Measurements from ENCODE around the gene RFX8. TPM values are rescaled to one million over a fixed set of nuclear protein-coding genes. Genes with fewer than 3 reads are reported as not detected.
"Not testable (repeated sequence)": the region's sequence is repeated elsewhere in the genome, so short reads cannot be mapped to it uniquely, and the experiment has no call there.

Gene RFX8
- total RNA-seq, 4 donors from 2014 or later: 0.91 TPM; not detected in 3

DNA sequence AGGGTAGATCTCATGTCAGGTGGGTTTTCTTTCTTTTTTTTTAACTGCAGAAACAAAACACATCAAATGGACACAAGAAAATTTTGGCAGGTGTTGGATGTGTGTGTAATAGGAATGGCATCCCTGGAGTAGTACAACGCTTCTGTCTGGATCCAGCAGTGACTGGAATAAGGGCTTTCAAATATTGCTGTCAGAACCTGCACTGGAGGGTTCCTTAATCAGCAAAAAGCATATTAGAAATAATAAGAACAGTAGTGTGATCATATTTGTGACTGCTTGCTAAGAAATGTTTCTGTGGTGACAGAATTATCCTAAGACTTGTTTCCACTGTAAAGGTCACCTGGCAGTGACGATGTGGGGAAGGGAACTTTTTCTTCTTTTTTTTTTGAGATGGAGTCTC, 118.4 kb downstream of the RFX8 start:
- no peak overlapping the region for H3K27ac ChIP-seq (replicated peaks in 1 of 4)
- H3K9me3 ChIP-seq: no peaks in the 10 kb centered on the region
- DNase-seq (ENCODE audit: extremely low spot score): no peak
- no peaks in the 10 kb centered on the region for H3K27me3 ChIP-seq
- H3K4me3 ChIP-seq: no peak overlapping the region
- no peaks in the 10 kb centered on the region for H3K36me3 ChIP-seq
- intact Hi-C loops (cut with DNase I): no loop called here
- TF ChIP-seq, protein P1, sequence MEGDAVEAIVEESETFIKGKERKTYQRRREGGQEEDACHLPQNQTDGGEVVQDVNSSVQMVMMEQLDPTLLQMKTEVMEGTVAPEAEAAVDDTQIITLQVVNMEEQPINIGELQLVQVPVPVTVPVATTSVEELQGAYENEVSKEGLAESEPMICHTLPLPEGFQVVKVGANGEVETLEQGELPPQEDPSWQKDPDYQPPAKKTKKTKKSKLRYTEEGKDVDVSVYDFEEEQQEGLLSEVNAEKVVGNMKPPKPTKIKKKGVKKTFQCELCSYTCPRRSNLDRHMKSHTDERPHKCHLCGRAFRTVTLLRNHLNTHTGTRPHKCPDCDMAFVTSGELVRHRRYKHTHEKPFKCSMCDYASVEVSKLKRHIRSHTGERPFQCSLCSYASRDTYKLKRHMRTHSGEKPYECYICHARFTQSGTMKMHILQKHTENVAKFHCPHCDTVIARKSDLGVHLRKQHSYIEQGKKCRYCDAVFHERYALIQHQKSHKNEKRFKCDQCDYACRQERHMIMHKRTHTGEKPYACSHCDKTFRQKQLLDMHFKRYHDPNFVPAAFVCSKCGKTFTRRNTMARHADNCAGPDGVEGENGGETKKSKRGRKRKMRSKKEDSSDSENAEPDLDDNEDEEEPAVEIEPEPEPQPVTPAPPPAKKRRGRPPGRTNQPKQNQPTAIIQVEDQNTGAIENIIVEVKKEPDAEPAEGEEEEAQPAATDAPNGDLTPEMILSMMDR (IDR thresholded peaks at IDR 0.05): no peak
- no peak for TF ChIP-seq POLR2A (IDR thresholded peaks at IDR 0.05; ENCODE audit: low read depth)
- no peak for TF ChIP-seq EP300 (IDR thresholded peaks at IDR 0.05)
- TF ChIP-seq POLR2AphosphoS5 (IDR thresholded peaks at IDR 0.05): no peak
- 67% methylated on average over 2 of the region's 2 CpGs for WGBS
- H3K4me1 ChIP-seq: no peaks in the 10 kb centered on the region

DNA sequence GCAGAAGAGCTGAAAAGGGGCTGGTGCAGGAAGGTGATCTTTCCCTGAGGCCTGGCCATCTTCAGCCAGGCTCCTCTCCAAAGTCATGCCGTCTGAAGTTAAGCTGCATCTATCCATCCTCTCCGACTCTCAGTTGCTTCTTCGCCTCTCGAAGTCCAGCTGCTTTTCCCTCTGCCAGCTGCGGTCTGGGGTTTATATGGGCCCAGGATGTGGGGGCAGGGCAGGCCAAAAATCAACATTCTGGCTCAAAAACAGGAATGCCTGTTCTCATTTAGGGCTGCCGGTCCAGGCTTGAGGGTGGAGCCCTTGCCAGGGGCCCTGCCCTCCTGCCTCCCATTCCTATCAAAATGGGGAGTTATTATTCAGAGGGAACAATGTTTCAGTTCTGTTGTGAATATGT, 118.9 kb downstream of the RFX8 start:
- Histone ChIP-seq H3K9me3 (no peaks in the 10 kb centered on the region), H3K4me1 (no peaks in the 10 kb centered on the region), H3K27ac (replicated peaks in 1 of 4) (no peak overlapping the region), H3K27me3 (no peaks in the 10 kb centered on the region), H3K4me3 (no peak overlapping the region), H3K36me3 (no peaks in the 10 kb centered on the region)
- WGBS: 77% methylated on average over 6 of the region's 6 CpGs
- intact Hi-C loops (cut with DNase I): no loop called here
- TF ChIP-seq, protein P1 (IDR thresholded peaks at IDR 0.05): no peak
- TF ChIP-seq POLR2AphosphoS5 (IDR thresholded peaks at IDR 0.05) (no peak), EP300 (IDR thresholded peaks at IDR 0.05) (no peak), POLR2A (IDR thresholded peaks at IDR 0.05; ENCODE audit: low read depth) (no peak)
- DNase-seq (ENCODE audit: extremely low spot score): no peak

DNA sequence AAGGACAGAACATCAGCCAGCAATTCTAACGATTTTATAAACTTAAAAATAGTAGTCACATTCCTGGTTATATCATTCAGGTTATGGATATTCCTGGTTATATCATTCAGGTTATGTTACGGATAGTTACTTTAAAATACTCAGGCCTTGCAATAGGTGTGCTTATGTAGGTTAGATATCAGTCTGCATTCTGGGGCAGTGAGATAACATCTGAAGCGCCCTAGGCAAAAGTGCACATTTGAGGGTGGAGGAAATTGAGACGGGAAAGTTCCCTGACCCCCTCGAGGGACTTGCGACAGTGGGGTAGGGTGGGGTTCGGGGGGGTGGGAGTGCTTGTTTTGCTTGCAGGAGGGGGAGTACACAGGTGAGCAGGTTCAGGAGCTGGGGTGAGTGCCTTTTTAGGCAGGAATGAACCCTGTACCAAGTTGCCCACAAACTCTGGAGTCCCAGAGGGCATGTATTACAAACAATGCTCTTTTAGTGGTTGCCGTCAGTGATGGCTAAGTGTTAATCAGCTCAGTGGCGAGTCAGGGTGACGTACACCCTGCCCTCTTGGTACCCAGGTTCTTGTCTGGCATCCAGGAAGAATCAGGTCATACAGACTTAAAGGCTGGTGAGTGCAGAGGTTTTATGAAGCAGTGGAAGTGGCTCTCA, 119.4 kb downstream of the RFX8 start:
- Histone ChIP-seq H3K27ac (replicated peaks in 1 of 4) (no peak overlapping the region), H3K4me3 (no peak overlapping the region), H3K36me3 (no peaks in the 10 kb centered on the region), H3K4me1 (no peaks in the 10 kb centered on the region), H3K27me3 (no peaks in the 10 kb centered on the region), H3K9me3 (no peaks in the 10 kb centered on the region)
- WGBS: 82% methylated on average over 10 of the region's 10 CpGs
- no peak for TF ChIP-seq POLR2AphosphoS5 (IDR thresholded peaks at IDR 0.05)
- TF ChIP-seq, protein P1 (IDR thresholded peaks at IDR 0.05): no peak
- no peak for TF ChIP-seq POLR2A (IDR thresholded peaks at IDR 0.05; ENCODE audit: low read depth)
- no peak for TF ChIP-seq EP300 (IDR thresholded peaks at IDR 0.05)
- intact Hi-C loops (cut with DNase I): no loop called here
- no peak for DNase-seq (ENCODE audit: extremely low spot score)

DNA sequence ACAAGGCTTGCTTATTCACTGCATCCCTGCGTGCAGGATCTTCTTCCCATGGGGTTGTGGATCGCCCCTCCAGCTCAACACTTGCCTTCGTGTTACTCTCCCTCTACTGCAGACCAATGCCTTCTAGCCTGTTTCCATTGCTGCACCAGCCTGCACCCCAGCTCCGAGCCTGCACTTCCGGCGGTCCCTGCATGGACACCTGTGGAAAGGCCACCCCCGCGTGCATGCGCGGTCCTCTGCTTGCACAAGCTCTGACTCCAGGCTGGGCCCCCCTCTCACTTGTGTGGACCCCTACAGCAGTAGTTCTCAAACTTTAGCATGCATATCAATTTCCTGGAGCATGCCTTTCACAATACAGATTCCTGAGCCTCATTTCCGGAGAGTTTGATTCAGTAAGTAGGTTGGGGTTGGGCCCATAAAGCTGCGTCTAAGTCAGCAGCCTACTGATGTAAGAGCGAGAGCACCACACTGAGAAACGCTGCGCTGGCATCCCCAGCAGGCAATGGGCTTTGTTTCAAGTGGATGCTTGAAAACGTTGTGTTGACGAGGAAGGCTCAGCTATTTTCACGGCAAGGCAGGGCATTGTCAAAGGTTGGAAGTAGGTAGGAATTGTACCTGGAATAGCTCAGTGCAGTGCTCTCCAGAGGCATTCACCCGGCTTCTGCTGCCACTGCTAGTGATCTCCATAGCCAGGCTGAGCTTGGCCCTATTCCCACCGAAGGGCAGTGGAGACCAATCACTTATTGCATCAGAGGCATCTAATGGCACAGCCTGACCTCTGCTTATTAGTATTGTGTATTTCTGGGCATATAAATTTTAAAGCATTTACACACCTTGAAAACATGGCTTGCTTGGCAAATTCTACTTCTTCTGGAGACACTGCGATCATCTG, 120.2 kb downstream of the RFX8 start:
- H3K27ac ChIP-seq (replicated peaks in 1 of 4): no peak overlapping the region
- no peak for DNase-seq (ENCODE audit: extremely low spot score)
- no peaks in the 10 kb centered on the region for H3K27me3 ChIP-seq
- intact Hi-C loops (cut with DNase I): no loop called here
- H3K4me1 ChIP-seq: no peaks in the 10 kb centered on the region
- WGBS: 93% methylated on average over 21 of the region's 21 CpGs
- no peaks in the 10 kb centered on the region for H3K36me3 ChIP-seq
- no peak for TF ChIP-seq POLR2A (IDR thresholded peaks at IDR 0.05; ENCODE audit: low read depth)
- no peak for TF ChIP-seq POLR2AphosphoS5 (IDR thresholded peaks at IDR 0.05)
- no peak for TF ChIP-seq EP300 (IDR thresholded peaks at IDR 0.05)
- H3K9me3 ChIP-seq: no peaks in the 10 kb centered on the region
- H3K4me3 ChIP-seq: no peak overlapping the region

DNA sequence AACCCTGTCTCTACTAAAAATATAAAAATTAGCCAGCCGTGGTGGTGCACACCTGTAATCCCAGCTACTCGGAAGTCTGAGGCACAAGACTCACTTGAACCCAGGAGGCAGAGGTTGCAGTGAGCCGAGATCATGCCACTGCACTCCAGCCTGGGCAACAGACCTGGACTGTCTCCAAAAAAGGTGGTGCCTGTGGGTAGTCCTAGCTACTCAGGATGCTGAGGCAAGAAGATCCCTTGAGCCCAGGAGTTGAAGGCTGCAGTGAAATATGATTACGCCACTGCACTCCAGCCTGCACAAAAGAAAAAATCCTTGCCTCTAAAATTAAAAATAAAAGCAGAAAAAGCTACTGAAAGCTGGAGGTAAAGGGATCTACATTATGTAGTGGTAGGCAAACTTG, 122.3 kb downstream of the RFX8 start:
- 89% methylated on average over 4 of the region's 4 CpGs for WGBS
- intact Hi-C loops (cut with DNase I); H3K4me1 ChIP-seq: not testable (repeated sequence)

More for the DNA sequence above, 122.3 kb downstream of the RFX8 start:
- H3K27ac ChIP-seq (replicated peaks in 1 of 4); DNase-seq (ENCODE audit: extremely low spot score); H3K9me3 ChIP-seq; H3K27me3 ChIP-seq; H3K4me3 ChIP-seq; H3K36me3 ChIP-seq: not testable (repeated sequence)

Measured in esophagus muscularis mucosa (tissue), 4 donors.